Neural cell (in vitro differentiated cells): Measurements from ENCODE around the gene RNF169. TPM values are rescaled to one million over a fixed set of nuclear protein-coding genes. Genes with fewer than 3 reads are reported as not detected.

ENCODE experiments used
- H2AFZ ChIP-seq: fragments of 200-600, 300-800 bp; sonication (generic), shearing (Covaris generic); 2 replicates; pipeline ENCODE4 v1.6.0; 2014; ENCODE audit warnings: low read depth, mild to moderate bottlenecking, antibody characterized with exemption, low read length, moderate library complexity
- H3F3A ChIP-seq: fragments of 200-600 bp; shearing (Covaris generic); 2 replicates; pipeline ENCODE4 v1.6.1; 2016; ENCODE audit warnings: mild to moderate bottlenecking, moderate library complexity, mixed read lengths, antibody characterized with exemption, low read length; ENCODE audit not compliant: insufficient read depth, poor library complexity, severe bottlenecking
- H3K27ac ChIP-seq: fragments of 200-600, 300-800 bp; sonication (generic), shearing (Covaris generic); 2 replicates; pipeline ENCODE4 v1.5.1; 2014; ENCODE audit warnings: mild to moderate bottlenecking, low read length, moderate library complexity
- H3K27me3 ChIP-seq: fragments of 300-800, 200-600 bp; sonication (generic), shearing (Covaris generic); 2 replicates; pipeline ENCODE4 v1.6.0; 2014; ENCODE audit warnings: mild to moderate bottlenecking, low read depth, low read length, moderate library complexity; ENCODE audit not compliant: insufficient read depth
- H3K36me3 ChIP-seq: fragments of 300-800, 200-600 bp; sonication (generic), shearing (Covaris generic); 2 replicates; pipeline ENCODE4 v1.5.1; 2014; ENCODE audit warnings: mild to moderate bottlenecking, antibody characterized with exemption, low read length, moderate library complexity; ENCODE audit not compliant: insufficient read depth
- H3K4me2 ChIP-seq: fragments of 300-800, 200-600 bp; sonication (generic), shearing (Covaris generic); 2 replicates; pipeline ENCODE4 v1.6.0; 2014; ENCODE audit warnings: mild to moderate bottlenecking, low read length
- H3K4me3 ChIP-seq: fragments of 300-800, 200-600 bp; sonication (generic), shearing (Covaris generic); 2 replicates; pipeline ENCODE4 v1.5.1; 2014; ENCODE audit warnings: mild to moderate bottlenecking, low read length, moderate library complexity
- H3K79me2 ChIP-seq: fragments of 200-600 bp; shearing (Covaris generic); replicated peaks from 2 replicates; pipeline ENCODE4 v1.6.0; 2014; ENCODE audit warnings: mild to moderate bottlenecking, low read length, moderate library complexity; ENCODE audit not compliant: insufficient read depth
- H3K9ac ChIP-seq: fragments of 300-800, 200-600 bp; sonication (generic), shearing (Covaris generic); 2 replicates; pipeline ENCODE4 v1.6.1; 2016; ENCODE audit warnings: mild to moderate bottlenecking, low read length, mixed read lengths
- H3K9me2 ChIP-seq: fragments of 200-600 bp; shearing (Covaris generic); 2 replicates; pipeline ENCODE4 v1.6.1; 2016; ENCODE audit warnings: mild to moderate bottlenecking, low read length, mixed read lengths; ENCODE audit not compliant: insufficient read depth
- H3K9me3 ChIP-seq: fragments of 200-600, 300-800 bp; sonication (generic), shearing (Covaris generic); 2 replicates; pipeline ENCODE4 v1.6.1; 2016; ENCODE audit warnings: mild to moderate bottlenecking, mixed run types, low read length, moderate library complexity, mixed read lengths
- H4K20me1 ChIP-seq: fragments of 200-600 bp; shearing (Covaris generic); 2 replicates; pipeline ENCODE4 v1.6.1; 2016; ENCODE audit warnings: mild to moderate bottlenecking, mixed run types; ENCODE audit not compliant: insufficient read depth
- EP300 ChIP-seq: fragments of 450-650 bp; conservative IDR thresholded peaks from 2 replicates; pipeline ENCODE4 v1.6.1; 2014; ENCODE audit warnings: antibody characterized with exemption, mild to moderate bottlenecking, moderate library complexity; ENCODE audit not compliant: poor library complexity, severe bottlenecking
- EZH2 ChIP-seq: fragments of 200-600, 300-800 bp; shearing (Covaris generic), sonication (generic); IDR thresholded peaks from 2 replicates; pipeline ENCODE4 v1.6.1; 2014; ENCODE audit warnings: antibody characterized with exemption, low read length, borderline replicate concordance, mild to moderate bottlenecking; ENCODE audit not compliant: insufficient read depth, poor library complexity, severe bottlenecking
- MXI1 ChIP-seq: fragments of 450-650 bp; conservative IDR thresholded peaks from 2 replicates; pipeline ENCODE4 v1.6.1; 2014; ENCODE audit warnings: antibody characterized with exemption, mild to moderate bottlenecking; ENCODE audit not compliant: poor library complexity, severe bottlenecking
- POLR2AphosphoS5 ChIP-seq: IDR thresholded peaks from 2 replicates; pipeline ENCODE4 v1.6.1; 2012
- RAD21 ChIP-seq: fragments of 450-650 bp; conservative IDR thresholded peaks from 2 replicates; pipeline ENCODE4 v1.6.1; 2014; ENCODE audit warnings: antibody characterized with exemption, mild to moderate bottlenecking, moderate library complexity
- SMC3 ChIP-seq: fragments of 450-650 bp; conservative IDR thresholded peaks from 2 replicates; pipeline ENCODE4 v1.6.1; 2014; ENCODE audit warnings: antibody characterized with exemption, mild to moderate bottlenecking, moderate library complexity; ENCODE audit not compliant: poor library complexity
- TAF1 ChIP-seq: IDR thresholded peaks from 2 replicates; pipeline ENCODE4 v1.6.1; 2012; ENCODE audit warnings: low read depth
- polyA plus RNA-seq: library from polyadenylated mRNA; depleted of rRNA; stranded (reverse); fragments of >200 nt; gene quantifications from 2 replicates; pipeline ENCODE4 v1.2.3, GENCODE V29; 2014
- TF ChIP-seq, protein P1 (sequence below): fragments of 450-650 bp; IDR thresholded peaks from 2 replicates; pipeline ENCODE4 v1.5.1; 2014; ENCODE audit warnings: antibody characterized with exemption, mild to moderate bottlenecking, moderate library complexity; ENCODE audit not compliant: poor library complexity, severe bottlenecking
- TF ChIP-seq, protein P2 (sequence below): IDR thresholded peaks from 2 replicates; pipeline ENCODE4 v1.6.1; 2012; ENCODE audit warnings: borderline replicate concordance

The RNF169 gene
- polyA plus RNA-seq, 1 donor from 2014 or later = 10.6 TPM

DNA sequence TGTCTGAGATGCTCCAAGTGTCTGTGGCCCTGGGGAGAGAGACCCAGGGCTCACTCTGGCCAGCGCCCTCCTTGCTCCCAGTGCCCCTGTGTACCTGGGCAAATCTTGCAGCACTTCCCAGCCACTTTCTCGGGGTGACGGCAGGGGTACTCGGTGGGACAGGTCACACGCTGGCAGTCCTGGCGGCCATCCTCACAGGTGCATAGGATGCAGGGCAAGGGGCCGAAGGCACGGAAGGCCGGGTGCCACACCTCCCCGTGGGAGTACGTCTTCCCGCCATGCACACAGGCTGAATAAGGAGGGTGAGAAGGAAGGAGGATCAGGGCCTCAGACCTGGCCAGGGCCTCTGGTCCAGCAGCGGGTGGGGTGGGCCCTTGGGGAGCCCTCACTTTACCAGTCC is 45.4 kb upstream of the RNF169 start:
- Histone ChIP-seq H3K4me3 (no peak overlapping the region), H3F3A (no peaks in the 10 kb centered on the region), H3K9me3 (no peaks in the 10 kb centered on the region), H3K36me3 (no peaks in the 10 kb centered on the region), H3K9ac (no peak overlapping the region), H3K9me2 (no peaks in the 10 kb centered on the region), H3K4me2 (no peak overlapping the region), H2AFZ (no peak overlapping the region), H3K27me3 (no peaks in the 10 kb centered on the region), H3K27ac (no peak overlapping the region), H3K79me2 (no peaks in the 10 kb centered on the region), H4K20me1 (no peaks in the 10 kb centered on the region)
- TF ChIP-seq RAD21 (no peak), EZH2 (no peak), MXI1 (no peak), EP300 (no peak), POLR2AphosphoS5 (no peak), TAF1 (no peak), SMC3 (no peak)
- TF ChIP-seq, protein P1, sequence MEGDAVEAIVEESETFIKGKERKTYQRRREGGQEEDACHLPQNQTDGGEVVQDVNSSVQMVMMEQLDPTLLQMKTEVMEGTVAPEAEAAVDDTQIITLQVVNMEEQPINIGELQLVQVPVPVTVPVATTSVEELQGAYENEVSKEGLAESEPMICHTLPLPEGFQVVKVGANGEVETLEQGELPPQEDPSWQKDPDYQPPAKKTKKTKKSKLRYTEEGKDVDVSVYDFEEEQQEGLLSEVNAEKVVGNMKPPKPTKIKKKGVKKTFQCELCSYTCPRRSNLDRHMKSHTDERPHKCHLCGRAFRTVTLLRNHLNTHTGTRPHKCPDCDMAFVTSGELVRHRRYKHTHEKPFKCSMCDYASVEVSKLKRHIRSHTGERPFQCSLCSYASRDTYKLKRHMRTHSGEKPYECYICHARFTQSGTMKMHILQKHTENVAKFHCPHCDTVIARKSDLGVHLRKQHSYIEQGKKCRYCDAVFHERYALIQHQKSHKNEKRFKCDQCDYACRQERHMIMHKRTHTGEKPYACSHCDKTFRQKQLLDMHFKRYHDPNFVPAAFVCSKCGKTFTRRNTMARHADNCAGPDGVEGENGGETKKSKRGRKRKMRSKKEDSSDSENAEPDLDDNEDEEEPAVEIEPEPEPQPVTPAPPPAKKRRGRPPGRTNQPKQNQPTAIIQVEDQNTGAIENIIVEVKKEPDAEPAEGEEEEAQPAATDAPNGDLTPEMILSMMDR = no peak
- TF ChIP-seq, protein P2, sequence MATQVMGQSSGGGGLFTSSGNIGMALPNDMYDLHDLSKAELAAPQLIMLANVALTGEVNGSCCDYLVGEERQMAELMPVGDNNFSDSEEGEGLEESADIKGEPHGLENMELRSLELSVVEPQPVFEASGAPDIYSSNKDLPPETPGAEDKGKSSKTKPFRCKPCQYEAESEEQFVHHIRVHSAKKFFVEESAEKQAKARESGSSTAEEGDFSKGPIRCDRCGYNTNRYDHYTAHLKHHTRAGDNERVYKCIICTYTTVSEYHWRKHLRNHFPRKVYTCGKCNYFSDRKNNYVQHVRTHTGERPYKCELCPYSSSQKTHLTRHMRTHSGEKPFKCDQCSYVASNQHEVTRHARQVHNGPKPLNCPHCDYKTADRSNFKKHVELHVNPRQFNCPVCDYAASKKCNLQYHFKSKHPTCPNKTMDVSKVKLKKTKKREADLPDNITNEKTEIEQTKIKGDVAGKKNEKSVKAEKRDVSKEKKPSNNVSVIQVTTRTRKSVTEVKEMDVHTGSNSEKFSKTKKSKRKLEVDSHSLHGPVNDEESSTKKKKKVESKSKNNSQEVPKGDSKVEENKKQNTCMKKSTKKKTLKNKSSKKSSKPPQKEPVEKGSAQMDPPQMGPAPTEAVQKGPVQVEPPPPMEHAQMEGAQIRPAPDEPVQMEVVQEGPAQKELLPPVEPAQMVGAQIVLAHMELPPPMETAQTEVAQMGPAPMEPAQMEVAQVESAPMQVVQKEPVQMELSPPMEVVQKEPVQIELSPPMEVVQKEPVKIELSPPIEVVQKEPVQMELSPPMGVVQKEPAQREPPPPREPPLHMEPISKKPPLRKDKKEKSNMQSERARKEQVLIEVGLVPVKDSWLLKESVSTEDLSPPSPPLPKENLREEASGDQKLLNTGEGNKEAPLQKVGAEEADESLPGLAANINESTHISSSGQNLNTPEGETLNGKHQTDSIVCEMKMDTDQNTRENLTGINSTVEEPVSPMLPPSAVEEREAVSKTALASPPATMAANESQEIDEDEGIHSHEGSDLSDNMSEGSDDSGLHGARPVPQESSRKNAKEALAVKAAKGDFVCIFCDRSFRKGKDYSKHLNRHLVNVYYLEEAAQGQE = no peak

DNA sequence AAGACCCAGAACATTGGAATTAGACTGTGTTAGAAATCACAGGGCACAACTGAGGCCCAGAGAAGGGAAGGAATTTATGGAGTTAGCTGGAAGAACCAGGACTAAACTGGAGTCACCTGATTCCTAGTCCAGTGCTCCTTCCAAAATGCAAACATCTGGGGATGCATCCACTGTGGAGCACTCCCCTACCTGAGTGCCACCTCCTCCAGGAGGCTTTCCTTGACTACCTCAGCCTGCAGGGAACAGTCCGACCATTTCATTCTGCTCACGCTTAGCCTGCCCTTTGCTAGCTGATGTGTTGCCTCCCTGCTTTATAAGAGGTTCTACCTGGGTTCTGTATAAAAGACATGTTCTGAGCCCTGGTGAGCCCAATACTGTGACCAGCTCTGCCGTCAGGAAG is 41.5 kb upstream of the RNF169 start:
- no peak for TF ChIP-seq EZH2
- TF ChIP-seq, protein P1 = no peak
- no peak for TF ChIP-seq SMC3
- TF ChIP-seq MXI1 = no peak
- TF ChIP-seq EP300 = no peak
- no peak for TF ChIP-seq RAD21
- TF ChIP-seq, protein P2 = no peak
- TF ChIP-seq POLR2AphosphoS5 = no peak
- TF ChIP-seq TAF1 = no peak
- no peaks in the 10 kb centered on the region for H3K36me3 ChIP-seq
- no peak overlapping the region for H3K4me2 ChIP-seq
- H2AFZ ChIP-seq = no peak overlapping the region
- no peaks in the 10 kb centered on the region for H3K9me3 ChIP-seq
- no peaks in the 10 kb centered on the region for H3F3A ChIP-seq
- no peaks in the 10 kb centered on the region for H3K27me3 ChIP-seq
- no peak overlapping the region for H3K27ac ChIP-seq
- no peaks in the 10 kb centered on the region for H4K20me1 ChIP-seq
- no peak overlapping the region for H3K9ac ChIP-seq
- no peaks in the 10 kb centered on the region for H3K79me2 ChIP-seq
- no peak overlapping the region for H3K4me3 ChIP-seq
- H3K9me2 ChIP-seq = no peaks in the 10 kb centered on the region
